GM12875 (cell line): ENCODE results near the gene KRT6A.

ENCODE experiments used
- H3K4me3 ChIP-seq: one replicate; pipeline ENCODE4 v1.5.1; 2011; ENCODE audit warnings: low read depth, low read length, control low read depth
- TF ChIP-seq, protein P1 (sequence below): IDR thresholded peaks from 2 replicates; pipeline ENCODE4 v1.5.1; 2011; ENCODE audit warnings: low read depth, mild to moderate bottlenecking, control low read depth, inconsistent platforms, low read length, moderate library complexity, borderline replicate concordance; ENCODE audit not compliant: insufficient read depth

KRT6A gene

DNA sequence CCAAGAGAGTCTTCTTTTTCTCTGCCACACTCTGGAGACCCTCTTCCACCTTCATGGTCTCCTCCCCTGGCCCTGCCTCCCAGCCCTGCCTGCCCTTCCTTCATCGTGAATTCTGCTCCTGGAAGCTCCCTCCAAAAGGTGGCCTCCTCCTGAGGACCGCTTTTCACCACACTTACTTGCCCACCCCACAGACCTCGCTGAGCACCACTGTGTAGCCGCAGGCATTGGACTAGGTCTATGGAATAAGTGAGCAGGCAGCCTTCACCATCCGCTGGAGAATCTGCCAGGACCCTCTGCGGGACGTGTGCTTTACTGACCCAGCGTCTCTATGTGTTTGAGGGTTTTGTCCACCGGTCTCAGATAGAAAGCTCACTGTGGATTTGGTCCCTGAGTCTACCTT lies 36.8 kb upstream of the KRT6A start:
- TF ChIP-seq, protein P1, sequence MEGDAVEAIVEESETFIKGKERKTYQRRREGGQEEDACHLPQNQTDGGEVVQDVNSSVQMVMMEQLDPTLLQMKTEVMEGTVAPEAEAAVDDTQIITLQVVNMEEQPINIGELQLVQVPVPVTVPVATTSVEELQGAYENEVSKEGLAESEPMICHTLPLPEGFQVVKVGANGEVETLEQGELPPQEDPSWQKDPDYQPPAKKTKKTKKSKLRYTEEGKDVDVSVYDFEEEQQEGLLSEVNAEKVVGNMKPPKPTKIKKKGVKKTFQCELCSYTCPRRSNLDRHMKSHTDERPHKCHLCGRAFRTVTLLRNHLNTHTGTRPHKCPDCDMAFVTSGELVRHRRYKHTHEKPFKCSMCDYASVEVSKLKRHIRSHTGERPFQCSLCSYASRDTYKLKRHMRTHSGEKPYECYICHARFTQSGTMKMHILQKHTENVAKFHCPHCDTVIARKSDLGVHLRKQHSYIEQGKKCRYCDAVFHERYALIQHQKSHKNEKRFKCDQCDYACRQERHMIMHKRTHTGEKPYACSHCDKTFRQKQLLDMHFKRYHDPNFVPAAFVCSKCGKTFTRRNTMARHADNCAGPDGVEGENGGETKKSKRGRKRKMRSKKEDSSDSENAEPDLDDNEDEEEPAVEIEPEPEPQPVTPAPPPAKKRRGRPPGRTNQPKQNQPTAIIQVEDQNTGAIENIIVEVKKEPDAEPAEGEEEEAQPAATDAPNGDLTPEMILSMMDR, result no peak
- H3K4me3 ChIP-seq, result no peak overlapping the region

DNA sequence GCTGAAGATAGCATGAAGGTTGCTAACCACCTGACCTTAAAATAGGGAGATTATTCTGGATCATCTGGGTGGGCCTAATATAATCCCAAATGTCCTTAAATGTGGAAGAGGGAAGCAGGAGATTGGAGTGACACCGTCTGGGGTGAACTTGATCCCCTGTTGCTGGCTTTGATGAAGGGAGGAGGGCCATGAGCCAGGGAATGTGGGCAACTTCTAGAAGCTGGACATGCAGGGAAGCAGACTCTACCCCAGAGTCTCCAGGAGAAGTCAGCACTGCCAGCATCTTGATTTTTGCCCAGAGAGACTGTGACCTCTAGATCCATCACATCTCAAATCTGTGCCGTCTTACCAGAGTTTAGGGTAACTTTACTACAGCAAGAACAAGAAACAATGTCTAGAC lies 36.4 kb upstream of the KRT6A start:
- TF ChIP-seq, protein P1, result no peak
- H3K4me3 ChIP-seq, result no peak overlapping the region

DNA sequence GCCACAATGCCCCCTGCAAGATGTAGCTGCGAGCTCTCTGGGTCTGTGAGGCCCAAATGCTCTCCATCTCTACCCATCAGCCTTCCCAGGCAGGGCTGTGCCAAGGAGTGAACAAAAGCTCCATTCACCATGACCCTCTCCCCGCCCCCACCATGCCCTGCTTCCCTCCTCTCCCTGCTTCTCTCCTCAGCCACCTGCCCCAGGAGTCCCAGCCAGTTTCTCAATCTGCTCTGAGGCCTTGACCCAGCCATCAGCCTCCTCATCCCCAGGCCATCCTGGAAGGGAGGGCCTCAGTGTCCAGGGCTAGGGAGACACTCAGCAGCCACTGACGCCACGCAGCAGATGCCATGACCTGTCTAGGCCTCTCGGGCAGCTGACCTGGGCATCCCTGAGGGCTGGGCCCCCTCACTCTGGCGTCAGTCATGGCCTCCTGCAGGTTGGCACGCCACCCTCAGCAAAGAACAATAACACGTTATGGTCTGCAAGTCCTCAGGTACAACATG lies 35.6 kb upstream of the KRT6A start:
- no peak overlapping the region for H3K4me3 ChIP-seq
- TF ChIP-seq, protein P1, result no peak

DNA sequence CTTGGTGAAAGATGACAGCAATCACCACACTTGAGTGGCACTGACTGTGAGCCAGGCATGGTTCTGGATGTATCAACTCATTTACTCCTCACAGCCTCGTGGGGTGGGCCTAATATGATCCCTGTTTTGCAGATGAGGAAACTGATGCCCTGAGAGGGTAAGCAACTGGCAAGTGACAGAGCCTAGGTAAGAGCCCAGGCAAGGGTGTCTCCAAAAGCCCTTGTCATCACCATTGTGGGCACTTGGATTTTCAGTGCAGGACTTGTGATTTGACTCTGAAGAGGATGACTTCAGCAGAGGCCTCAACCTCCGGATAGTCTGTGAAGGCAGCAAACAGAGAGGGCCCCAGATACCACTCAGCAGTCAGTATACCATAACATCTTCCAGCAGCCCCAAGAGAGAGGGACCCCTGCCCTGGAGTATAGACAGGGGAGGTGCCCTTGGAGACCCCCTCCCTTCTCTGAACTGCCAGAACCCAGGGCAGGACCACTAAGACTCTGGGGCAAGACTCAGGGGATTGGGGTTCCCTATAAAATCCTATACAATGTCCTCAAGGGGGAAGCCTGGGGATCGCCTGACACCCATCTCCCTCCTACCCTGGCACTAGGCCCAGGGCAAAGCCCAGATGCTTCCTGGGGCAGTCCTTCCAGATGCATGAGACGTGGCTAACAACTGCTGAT lies 34.2 kb upstream of the KRT6A start:
- no peak overlapping the region for H3K4me3 ChIP-seq
- TF ChIP-seq, protein P1, result no peak

DNA sequence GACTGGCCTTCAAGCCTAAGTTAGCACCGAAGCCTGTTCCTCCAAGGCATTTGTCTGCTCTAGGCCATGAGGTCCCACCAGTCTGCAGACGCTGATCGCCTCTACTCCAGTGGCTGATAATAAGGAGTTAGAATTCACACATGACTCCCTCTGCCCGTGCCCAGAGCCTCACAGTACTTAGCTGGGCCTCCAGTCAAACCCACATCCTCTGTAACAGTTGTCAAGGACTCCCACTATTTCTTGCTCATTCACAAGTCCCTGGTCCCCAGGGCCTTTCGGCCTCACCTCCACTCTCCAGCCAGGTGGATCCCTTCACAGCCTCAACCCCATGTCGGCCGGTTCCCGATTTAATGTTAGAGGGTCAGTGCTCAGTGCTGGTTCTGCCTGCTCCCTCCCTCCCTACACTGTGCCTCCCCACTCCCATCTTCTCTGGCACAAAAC lies 33.5 kb upstream of the KRT6A start:
- H3K4me3 ChIP-seq, result no peak overlapping the region
- TF ChIP-seq, protein P1, result no peak

DNA sequence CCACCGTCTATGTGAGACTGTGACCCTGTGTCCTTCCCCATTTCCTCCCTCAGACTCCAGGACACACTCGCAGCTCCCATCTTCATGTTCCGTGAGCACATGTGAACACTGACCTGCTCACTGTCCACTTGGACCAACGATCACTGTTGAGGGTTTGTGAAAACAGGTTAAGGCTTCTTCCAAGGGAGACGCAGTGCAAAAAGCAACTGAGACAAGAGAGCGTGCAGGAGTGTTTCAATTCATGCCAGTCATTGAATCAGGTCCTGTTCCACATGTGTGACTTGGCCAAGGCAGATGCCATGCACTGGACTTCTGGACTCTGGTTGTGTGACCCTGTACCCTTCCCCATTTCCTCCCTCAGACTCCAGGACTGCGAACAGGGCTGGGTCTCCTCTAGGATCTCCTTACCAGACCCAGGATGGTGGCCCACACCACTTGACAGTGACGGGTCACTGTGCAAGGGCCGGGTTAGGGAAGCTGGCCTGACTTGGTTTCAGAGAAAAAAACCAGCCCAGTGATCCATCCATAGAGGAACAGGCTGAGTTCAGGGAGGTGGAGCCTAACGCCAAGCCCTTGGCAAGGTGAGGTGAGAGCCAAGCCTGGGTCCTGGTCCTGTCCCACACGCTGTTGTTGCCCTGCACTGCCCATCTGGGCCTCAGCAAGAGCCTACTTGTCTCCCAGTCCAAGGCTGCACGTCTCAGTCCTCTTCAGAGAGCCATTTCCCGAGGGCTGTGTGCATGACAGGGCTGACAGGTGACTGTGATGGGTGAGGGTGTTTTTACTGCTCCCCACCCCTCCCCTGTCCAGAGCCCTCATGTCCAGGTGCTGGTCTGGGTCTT lies 32.8 kb upstream of the KRT6A start:
- TF ChIP-seq, protein P1, result no peak
- no peak overlapping the region for H3K4me3 ChIP-seq

DNA sequence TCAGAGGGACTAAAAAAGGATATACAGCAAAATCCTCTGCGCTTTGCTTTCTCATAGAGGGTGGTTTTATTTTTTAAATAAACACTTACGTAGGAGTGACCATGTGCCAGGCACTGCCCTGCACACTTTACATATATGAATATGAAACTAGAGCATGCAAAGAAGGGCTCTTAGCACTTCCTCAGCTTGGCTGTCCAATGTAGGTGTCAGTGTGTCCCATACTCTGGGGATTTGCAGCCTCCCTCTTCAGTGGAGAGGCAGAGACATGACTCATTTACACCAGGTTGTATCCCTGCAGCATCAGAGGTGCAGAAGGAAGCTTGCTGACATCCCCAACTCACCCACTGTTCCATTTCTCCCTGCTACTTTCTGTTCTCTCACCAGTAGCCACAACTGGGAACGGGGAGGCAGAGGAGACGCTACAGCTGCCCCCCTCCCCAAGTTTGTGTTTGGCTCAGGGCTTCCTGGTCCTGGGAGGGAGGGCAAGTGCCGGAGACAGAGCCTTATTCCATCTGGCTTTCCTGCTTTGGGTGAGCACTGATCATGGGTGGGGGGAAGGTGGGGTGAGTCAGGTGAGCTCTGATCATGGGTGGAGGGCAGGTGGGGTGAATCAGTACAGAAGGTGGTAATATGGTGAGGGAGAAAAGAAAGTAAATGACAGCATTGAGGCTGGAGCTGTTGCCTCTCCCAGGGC lies 32.0 kb upstream of the KRT6A start:
- TF ChIP-seq, protein P1, result no peak
- H3K4me3 ChIP-seq, result no peak overlapping the region
